HG02885 (cell line): ENCODE results near the gene SYTL3.
"Not testable (repeated sequence)": the region's sequence is repeated elsewhere in the genome, so short reads cannot be mapped to it uniquely, and the experiment has no call there.

Experiments used
- ATAC-seq: cut with Tn5 transposase; IDR thresholded peaks from one replicate; pipeline ENCODE4 v1.9.1; 2021; ENCODE audit warnings: mild to moderate bottlenecking; ENCODE audit not compliant: unreplicated experiment, poor library complexity

The SYTL3 gene

GRCh38 chr6:158661156-158661685 lies 11.4 kb downstream of the SYTL3 start:
- ATAC-seq = no peak

GRCh38 chr6:158662607-158662953 lies 12.7 kb downstream of the SYTL3 start:
- no peak for ATAC-seq

- ATAC-seq = no peak
Observed at GRCh38 chr6:158662954-158663624, 13.2 kb downstream of the SYTL3 start.

GRCh38 chr6:158663625-158664165 lies 13.8 kb downstream of the SYTL3 start:
- no peak for ATAC-seq

DNA sequence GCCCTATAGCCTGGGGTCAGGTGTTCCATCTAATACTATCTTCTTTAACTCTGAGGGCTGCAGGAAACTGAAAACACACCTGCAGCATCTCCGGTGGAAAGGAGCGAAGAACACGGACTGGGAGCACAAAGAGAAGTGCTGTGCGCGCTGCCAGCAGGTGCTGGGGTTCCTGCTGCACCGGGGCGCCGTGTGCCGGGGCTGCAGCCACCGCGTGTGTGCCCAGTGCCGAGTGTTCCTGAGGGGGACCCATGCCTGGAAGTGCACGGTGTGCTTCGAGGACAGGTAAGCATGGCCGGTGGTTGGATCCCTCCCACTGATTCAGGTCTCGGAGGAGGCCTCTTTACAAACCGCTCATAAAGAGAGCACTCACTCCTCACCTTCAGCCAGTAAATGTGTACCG lies 15.5 kb downstream of the SYTL3 start:
- no peak for ATAC-seq

- ATAC-seq = no peak
Observed at GRCh38 chr6:158666628-158667359, 16.9 kb downstream of the SYTL3 start.

- ATAC-seq = no peak
Observed at GRCh38 chr6:158667360-158667981, 17.6 kb downstream of the SYTL3 start.

GRCh38 chr6:158668707-158669103 lies 18.9 kb downstream of the SYTL3 start:
- no peak for ATAC-seq

DNA sequence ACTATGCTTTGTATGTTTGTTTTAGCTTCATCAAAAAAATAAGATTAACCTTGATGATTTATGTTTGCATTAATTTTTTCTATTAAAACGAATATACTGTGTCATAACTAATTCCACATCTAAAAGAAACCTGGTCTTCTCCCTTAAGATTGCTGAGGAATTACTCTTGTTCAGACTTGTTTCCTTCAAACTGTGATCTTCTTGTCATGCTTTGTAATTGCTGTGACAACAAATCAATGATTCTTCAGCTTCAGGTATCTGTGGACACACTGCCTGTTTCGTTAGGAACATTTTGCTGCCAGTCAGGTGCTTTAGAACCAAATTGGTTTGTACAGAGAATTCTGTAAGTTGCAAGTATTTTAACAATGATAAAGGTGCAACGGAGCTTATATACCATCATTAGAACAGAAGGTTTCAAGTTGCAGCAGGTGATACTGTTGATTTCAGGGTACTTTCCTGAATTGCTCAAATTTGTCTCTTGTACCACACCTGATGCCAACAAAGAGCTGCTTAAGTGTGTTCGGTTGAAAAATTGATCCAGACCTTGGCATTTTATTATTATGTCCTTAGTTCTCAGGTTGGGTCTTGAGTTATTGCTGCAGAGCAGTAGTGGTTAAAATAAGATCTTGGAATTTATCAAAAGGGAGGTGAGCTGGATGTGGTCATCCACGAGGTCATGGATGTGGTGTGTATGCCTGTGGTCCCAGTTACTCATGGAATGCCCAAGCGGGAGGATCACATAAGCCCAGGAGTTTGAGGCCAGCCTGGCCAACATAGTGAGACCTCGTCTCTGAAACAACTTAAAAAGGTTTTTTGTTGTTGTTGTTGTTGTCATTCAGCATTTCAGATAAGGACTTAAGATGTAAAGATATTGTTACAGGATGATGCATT lies 19.5 kb downstream of the SYTL3 start:
- ATAC-seq = no peak

DNA sequence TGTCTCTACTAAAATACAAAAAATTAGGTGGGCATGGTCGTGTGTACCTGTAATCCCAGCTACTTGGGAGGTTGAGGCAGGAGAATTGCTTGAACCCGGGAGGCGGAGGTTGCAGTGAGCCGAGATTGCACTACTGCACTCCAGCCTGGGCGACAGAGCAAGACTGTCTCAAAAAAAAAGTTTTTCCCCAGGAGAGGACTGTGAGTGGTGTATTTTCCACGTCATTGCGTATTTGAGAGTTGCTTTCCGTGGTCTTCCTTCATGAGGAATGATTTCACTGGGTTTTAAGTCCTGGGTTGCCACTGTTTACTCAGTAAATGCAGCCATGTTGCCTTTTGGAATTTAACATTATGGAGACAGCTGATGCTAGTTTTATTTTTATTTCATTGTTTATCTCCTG lies 22.3 kb downstream of the SYTL3 start:
- not testable (repeated sequence) for ATAC-seq

- no peak for ATAC-seq
Observed at GRCh38 chr6:158672726-158673125, 22.9 kb downstream of the SYTL3 start.

GRCh38 chr6:158674342-158675131 lies 24.7 kb downstream of the SYTL3 start:
- ATAC-seq = no peak

- not testable (repeated sequence) for ATAC-seq
Observed at GRCh38 chr6:158677094-158677493, 27.2 kb downstream of the SYTL3 start.

- no peak for ATAC-seq
Observed at GRCh38 chr6:158677906-158678578, 28.2 kb downstream of the SYTL3 start.

DNA sequence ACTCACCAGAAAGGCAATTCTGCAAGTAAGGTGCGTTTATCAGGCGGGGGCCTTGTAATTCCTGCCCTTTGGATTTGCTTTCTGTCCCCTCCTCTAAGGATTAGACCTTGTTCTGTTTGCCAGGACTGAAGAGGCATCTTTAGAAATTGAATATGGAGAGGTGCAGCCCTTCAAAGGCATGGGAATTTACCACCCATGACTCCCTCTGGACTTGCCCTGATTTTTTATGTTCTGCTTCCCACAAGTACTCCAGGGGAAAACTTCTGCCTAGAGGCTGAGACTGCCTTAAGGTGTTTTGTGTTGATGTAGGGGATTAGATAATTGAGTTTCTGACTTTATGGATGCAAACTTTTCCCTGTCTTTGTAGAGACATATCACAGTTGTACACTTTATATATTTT lies 30.2 kb downstream of the SYTL3 start:
- no peak for ATAC-seq

DNA sequence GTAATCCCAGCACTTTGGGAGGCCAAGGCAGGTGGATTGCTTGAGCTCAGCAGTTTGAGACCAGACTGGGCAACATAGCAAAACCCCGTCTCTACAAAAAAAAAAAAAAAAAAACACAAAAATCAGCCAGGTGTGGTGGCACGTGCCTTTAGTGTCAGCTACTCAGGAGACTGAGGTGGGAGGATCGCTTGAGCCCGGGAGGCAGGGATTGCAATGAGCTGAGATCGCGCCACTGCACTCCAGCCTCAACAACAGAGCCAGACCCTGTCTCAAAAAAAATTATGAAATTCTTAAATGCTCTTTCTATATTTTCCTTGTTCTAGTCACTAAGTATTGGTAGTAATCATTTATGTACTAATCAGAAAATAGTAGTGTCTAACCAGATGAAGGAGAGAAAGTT lies 30.6 kb downstream of the SYTL3 start:
- ATAC-seq = no peak

- ATAC-seq = no peak
Observed at GRCh38 chr6:158684311-158684710, 34.5 kb downstream of the SYTL3 start.

DNA sequence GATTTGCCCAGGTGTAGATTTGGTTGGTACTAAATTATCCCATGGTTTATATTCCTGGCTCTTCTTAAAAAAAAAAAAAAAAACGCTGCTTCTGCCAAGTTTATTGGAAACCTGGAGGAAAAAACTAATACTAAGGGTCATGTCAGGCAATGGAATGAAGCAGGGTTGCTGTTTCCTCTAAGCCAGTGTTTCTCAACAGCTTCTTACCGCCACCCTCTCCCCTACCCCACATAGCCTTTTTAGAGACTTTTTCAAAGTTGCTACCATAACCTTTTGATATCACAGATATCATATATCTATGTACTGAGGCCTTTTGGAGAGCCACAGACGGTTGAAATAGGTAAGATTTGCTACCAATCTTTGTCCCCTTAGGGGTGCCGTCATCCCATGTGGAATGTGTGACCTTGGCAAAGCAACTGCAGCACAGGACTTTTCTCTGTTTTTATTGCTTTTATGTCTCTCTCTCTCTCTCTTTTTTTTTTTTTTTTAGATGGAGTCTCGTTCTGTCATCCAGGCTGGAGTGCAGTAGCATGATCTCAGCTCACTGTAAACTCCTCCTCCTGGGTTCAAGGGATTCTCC lies 35.0 kb downstream of the SYTL3 start:
- ATAC-seq = no peak
